Astrocyte (in vitro differentiated cells and primary cell): ENCODE data around the gene SUPT20HL1. TPM values are rescaled to one million over a fixed set of nuclear protein-coding genes. Genes with fewer than 3 reads are reported as not detected.
A peak's percentile ranks its signal among the peaks of the same experiment; 100 is the strongest.
"Not testable (repeated sequence)": the region's sequence is repeated elsewhere in the genome, so short reads cannot be mapped to it uniquely, and the experiment has no call there.

Source experiments
- DNase-seq: peaks from one replicate; pipeline ENCODE4 v3.0.0-alpha.2; 2010; ENCODE audit warnings: low read depth
- FAIRE-seq: peaks from 2 replicates; lab custom pipeline; 2011; peaks lifted over from hg19 to GRCh38; lab: Jason Lieb, UNC
- H2AFZ ChIP-seq: 2 replicates; pipeline ENCODE4 v1.6.0; 2012; ENCODE audit warnings: low read depth, low read length, inconsistent platforms
- H3K27ac ChIP-seq: 2 replicates; pipeline ENCODE4 v1.5.1; 2011; ENCODE audit warnings: low read depth, low read length, inconsistent platforms
- H3K27me3 ChIP-seq: 2 replicates; pipeline ENCODE4 v1.6.0; 2011; ENCODE audit warnings: low read length, inconsistent platforms; ENCODE audit not compliant: insufficient read depth
- H3K36me3 ChIP-seq: 2 replicates; pipeline ENCODE4 v1.5.1; 2011; ENCODE audit warnings: low read length, inconsistent platforms; ENCODE audit not compliant: insufficient read depth
- H3K4me1 ChIP-seq: 2 replicates; pipeline ENCODE4 v1.5.1; 2011; ENCODE audit warnings: low read length, inconsistent platforms; ENCODE audit not compliant: insufficient read depth
- H3K4me2 ChIP-seq: 2 replicates; pipeline ENCODE4 v1.6.0; 2012; ENCODE audit warnings: low read length, inconsistent platforms
- H3K4me3 ChIP-seq: 2 replicates; pipeline ENCODE4 v1.5.1; 2011; ENCODE audit warnings: low read depth, mild to moderate bottlenecking, low read length, inconsistent platforms; ENCODE audit not compliant: insufficient read depth
- H3K79me2 ChIP-seq: 2 replicates; pipeline ENCODE4 v1.6.0; 2012; ENCODE audit warnings: mild to moderate bottlenecking, low read length, inconsistent platforms; ENCODE audit not compliant: insufficient read depth
- H3K9ac ChIP-seq: 2 replicates; pipeline ENCODE4 v1.6.0; 2012; ENCODE audit warnings: mild to moderate bottlenecking, low read length, inconsistent platforms
- H3K9me3 ChIP-seq: 2 replicates; pipeline ENCODE4 v1.5.1; 2012; ENCODE audit warnings: low read depth, mild to moderate bottlenecking, low read length, inconsistent platforms; ENCODE audit not compliant: insufficient read depth
- H4K20me1 ChIP-seq: 2 replicates; pipeline ENCODE4 v1.6.0; 2012; ENCODE audit warnings: low read length, inconsistent platforms; ENCODE audit not compliant: insufficient read depth
- H3K27ac Mint-ChIP-seq: one replicate; pipeline ENCODE4 v1.8.0; 2021; ENCODE audit warnings: mild to moderate bottlenecking, mixed read lengths; ENCODE audit not compliant: unreplicated experiment
- H3K27me3 Mint-ChIP-seq: one replicate; pipeline ENCODE4 v1.8.0; 2021; ENCODE audit warnings: low read depth, mixed read lengths; ENCODE audit not compliant: unreplicated experiment
- H3K36me3 Mint-ChIP-seq: one replicate; pipeline ENCODE4 v1.8.0; 2021; ENCODE audit warnings: low read depth, mixed read lengths; ENCODE audit not compliant: unreplicated experiment
- H3K4me1 Mint-ChIP-seq: one replicate; pipeline ENCODE4 v1.8.0; 2021; ENCODE audit warnings: low read depth, mixed read lengths; ENCODE audit not compliant: unreplicated experiment
- H3K4me3 Mint-ChIP-seq: one replicate; pipeline ENCODE4 v1.8.0; 2021; ENCODE audit warnings: mild to moderate bottlenecking, moderate library complexity, mixed read lengths; ENCODE audit not compliant: unreplicated experiment
- H3K9me3 Mint-ChIP-seq: one replicate; pipeline ENCODE4 v1.8.0; 2021; ENCODE audit warnings: mild to moderate bottlenecking, mixed read lengths; ENCODE audit not compliant: unreplicated experiment
- EZH2 ChIP-seq: IDR thresholded peaks from 2 replicates; pipeline ENCODE4 v1.6.1; 2012; ENCODE audit warnings: mild to moderate bottlenecking, low read length, inconsistent platforms; ENCODE audit not compliant: insufficient read depth
- total RNA-seq: library from RNA; stranded (reverse); gene quantifications from 2 replicates; pipeline ENCODE4 v1.2.1, GENCODE V29; 2021
- TF ChIP-seq, protein P1 (sequence below): IDR thresholded peaks from 2 replicates; pipeline ENCODE4 v1.5.1; 2011; ENCODE audit warnings: low read depth, mild to moderate bottlenecking, inconsistent platforms, low read length, moderate library complexity; ENCODE audit not compliant: insufficient read depth

SUPT20HL1 gene
- total RNA-seq, 1 donor from 2014 or later, result not detected

GRCh38 chrX:24355095-24355494, 5.3 kb upstream of the SUPT20HL1 start:
- Histone ChIP-seq H3K79me2 (no peaks in the 10 kb centered on the region), H3K27me3 (no peaks in the 10 kb centered on the region), H3K9me3 (no peaks in the 10 kb centered on the region), H2AFZ (no peak overlapping the region), H3K4me2 (no peak overlapping the region), H3K27ac (no peak overlapping the region), H3K4me1 (no peaks in the 10 kb centered on the region), H3K9ac (no peak overlapping the region), H3K36me3 (no peaks in the 10 kb centered on the region), H4K20me1 (no peaks in the 10 kb centered on the region), H3K4me3 (no peak overlapping the region)
- Mint-ChIP-seq H3K9me3 (no peaks in the 10 kb centered on the region), H3K27me3 (no peaks in the 10 kb centered on the region), H3K4me1 (peaks cover 4% of the 10 kb centered on the region), H3K4me3 (no peak overlapping the region), H3K27ac (no peak overlapping the region), H3K36me3 (no peaks in the 10 kb centered on the region)
- peak; percentile 91 for FAIRE-seq
- no peak for DNase-seq
- TF ChIP-seq, protein P1, sequence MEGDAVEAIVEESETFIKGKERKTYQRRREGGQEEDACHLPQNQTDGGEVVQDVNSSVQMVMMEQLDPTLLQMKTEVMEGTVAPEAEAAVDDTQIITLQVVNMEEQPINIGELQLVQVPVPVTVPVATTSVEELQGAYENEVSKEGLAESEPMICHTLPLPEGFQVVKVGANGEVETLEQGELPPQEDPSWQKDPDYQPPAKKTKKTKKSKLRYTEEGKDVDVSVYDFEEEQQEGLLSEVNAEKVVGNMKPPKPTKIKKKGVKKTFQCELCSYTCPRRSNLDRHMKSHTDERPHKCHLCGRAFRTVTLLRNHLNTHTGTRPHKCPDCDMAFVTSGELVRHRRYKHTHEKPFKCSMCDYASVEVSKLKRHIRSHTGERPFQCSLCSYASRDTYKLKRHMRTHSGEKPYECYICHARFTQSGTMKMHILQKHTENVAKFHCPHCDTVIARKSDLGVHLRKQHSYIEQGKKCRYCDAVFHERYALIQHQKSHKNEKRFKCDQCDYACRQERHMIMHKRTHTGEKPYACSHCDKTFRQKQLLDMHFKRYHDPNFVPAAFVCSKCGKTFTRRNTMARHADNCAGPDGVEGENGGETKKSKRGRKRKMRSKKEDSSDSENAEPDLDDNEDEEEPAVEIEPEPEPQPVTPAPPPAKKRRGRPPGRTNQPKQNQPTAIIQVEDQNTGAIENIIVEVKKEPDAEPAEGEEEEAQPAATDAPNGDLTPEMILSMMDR, result no peak
- no peak for TF ChIP-seq EZH2

GRCh38 chrX:24357106-24357505, 3.3 kb upstream of the SUPT20HL1 start:
- DNase-seq (no peak), FAIRE-seq (peak; percentile 94)
- Histone ChIP-seq H3K27ac (no peak overlapping the region), H4K20me1 (no peaks in the 10 kb centered on the region), H3K9ac (no peak overlapping the region), H3K79me2 (no peaks in the 10 kb centered on the region), H3K36me3 (no peaks in the 10 kb centered on the region), H3K27me3 (no peaks in the 10 kb centered on the region), H2AFZ (no peak overlapping the region), H3K4me3 (no peak overlapping the region), H3K4me2 (no peak overlapping the region), H3K9me3 (no peaks in the 10 kb centered on the region), H3K4me1 (no peaks in the 10 kb centered on the region)
- TF ChIP-seq, protein P1, result no peak
- no peak for TF ChIP-seq EZH2
- Mint-ChIP-seq H3K36me3 (no peaks in the 10 kb centered on the region), H3K9me3 (no peaks in the 10 kb centered on the region), H3K27me3 (peaks cover 2% of the 10 kb centered on the region), H3K4me1 (peaks cover 4% of the 10 kb centered on the region), H3K4me3 (no peak overlapping the region), H3K27ac (no peak overlapping the region)

- H4K20me1 ChIP-seq, H3K9me3 ChIP-seq, H3K4me3 ChIP-seq, H3K27ac Mint-ChIP-seq, H3K9me3 Mint-ChIP-seq, H3K36me3 Mint-ChIP-seq, H2AFZ ChIP-seq, H3K79me2 ChIP-seq, H3K27me3 ChIP-seq, H3K27ac ChIP-seq, H3K4me3 Mint-ChIP-seq, H3K36me3 ChIP-seq, H3K9ac ChIP-seq, FAIRE-seq, H3K27me3 Mint-ChIP-seq, H3K4me2 ChIP-seq, H3K4me1 Mint-ChIP-seq, H3K4me1 ChIP-seq, DNase-seq: not testable (repeated sequence)
These were observed 1.8 kb downstream of the SUPT20HL1 start for GRCh38 chrX:24362089-24362745.

GRCh38 chrX:24363432-24364181, 3.2 kb downstream of the SUPT20HL1 start:
- H3K4me1 ChIP-seq, H3K27ac ChIP-seq, H3K9ac ChIP-seq, H4K20me1 ChIP-seq, H3K4me3 ChIP-seq, H3K27ac Mint-ChIP-seq, H3K36me3 Mint-ChIP-seq, H3K4me2 ChIP-seq, H3K36me3 ChIP-seq, DNase-seq, H2AFZ ChIP-seq, H3K27me3 ChIP-seq, H3K4me1 Mint-ChIP-seq, H3K27me3 Mint-ChIP-seq, H3K79me2 ChIP-seq, H3K9me3 ChIP-seq, H3K9me3 Mint-ChIP-seq, H3K4me3 Mint-ChIP-seq: not testable (repeated sequence)
- peak; percentile 74 for FAIRE-seq
